Stimulated activated CD4-positive, alpha-beta T cell treated with anti-CD3 and anti-CD28 coated beads, Interleukin-15, amount 100 ng/mL, for 48 hours (primary cell): ENCODE measurements around the gene CEBPG.

Source experiments
- DNase-seq, 2 donors: peaks; one replicate each; pipeline ENCODE4 v3.0.0-alpha.2; 2020; ENCODE audit warnings: low read depth in 2 of 2

CEBPG gene

GRCh38 chr19:33373453-33374235 is at the start of gene CEBPG:
Gene CEBPG, plus strand, starts transcription at chr19:33373709. Its CDS starts 5,531 bp downstream, at chr19:33379240.
- DNase-seq: peak; percentile 86 to 87

GRCh38 chr19:33324628-33325027 is 48.9 kb upstream of the CEBPG start:
- DNase-seq: no peak

GRCh38 chr19:33325920-33326319 is 47.6 kb upstream of the CEBPG start:
- DNase-seq: no peak

- DNase-seq: no peak
These were observed 44.4 kb upstream of the CEBPG start for GRCh38 chr19:33329060-33329459.

GRCh38 chr19:33329736-33330135 is 43.8 kb upstream of the CEBPG start:
- no peak for DNase-seq

GRCh38 chr19:33332248-33332647 is 41.3 kb upstream of the CEBPG start:
- DNase-seq: no peak

- no peak for DNase-seq
These were observed 40.4 kb upstream of the CEBPG start for GRCh38 chr19:33333151-33333550.

GRCh38 chr19:33333642-33334041 is 39.9 kb upstream of the CEBPG start:
- DNase-seq: no peak

GRCh38 chr19:33334271-33334670 is 39.2 kb upstream of the CEBPG start:
- no peak for DNase-seq

GRCh38 chr19:33335446-33335845 is 38.1 kb upstream of the CEBPG start:
- DNase-seq: no peak

GRCh38 chr19:33339016-33339984 is 34.2 kb upstream of the CEBPG start:
- no peak for DNase-seq

- DNase-seq: no peak
These were observed 32.5 kb upstream of the CEBPG start for GRCh38 chr19:33340991-33341390.

GRCh38 chr19:33343301-33343700 is 30.2 kb upstream of the CEBPG start:
- DNase-seq: no peak

GRCh38 chr19:33343859-33344572 is 29.5 kb upstream of the CEBPG start:
- DNase-seq: no peak

GRCh38 chr19:33344573-33344925 is 29.0 kb upstream of the CEBPG start:
- no peak for DNase-seq

GRCh38 chr19:33345163-33345562 is 28.3 kb upstream of the CEBPG start:
- no peak for DNase-seq

- DNase-seq: no peak
These were observed 26.8 kb upstream of the CEBPG start for GRCh38 chr19:33346665-33347064.

- no peak for DNase-seq
These were observed 26.2 kb upstream of the CEBPG start for GRCh38 chr19:33347300-33347699.

GRCh38 chr19:33348301-33349010 is 25.1 kb upstream of the CEBPG start:
- DNase-seq: no peak

GRCh38 chr19:33349319-33350289 is 23.9 kb upstream of the CEBPG start:
- DNase-seq: no peak
